IPS-NIHi7 (cell line): ENCODE results near the gene CLHC1.
"Not testable (repeated sequence)": the region's sequence is repeated elsewhere in the genome, so short reads cannot be mapped to it uniquely, and the experiment has no call there.

ENCODE experiments used
- DNase-seq: peaks from one replicate; pipeline ENCODE4 v3.0.0; 2012; ENCODE audit warnings: mixed read lengths; ENCODE audit errors: extremely low spot score

The CLHC1 gene

DNA sequence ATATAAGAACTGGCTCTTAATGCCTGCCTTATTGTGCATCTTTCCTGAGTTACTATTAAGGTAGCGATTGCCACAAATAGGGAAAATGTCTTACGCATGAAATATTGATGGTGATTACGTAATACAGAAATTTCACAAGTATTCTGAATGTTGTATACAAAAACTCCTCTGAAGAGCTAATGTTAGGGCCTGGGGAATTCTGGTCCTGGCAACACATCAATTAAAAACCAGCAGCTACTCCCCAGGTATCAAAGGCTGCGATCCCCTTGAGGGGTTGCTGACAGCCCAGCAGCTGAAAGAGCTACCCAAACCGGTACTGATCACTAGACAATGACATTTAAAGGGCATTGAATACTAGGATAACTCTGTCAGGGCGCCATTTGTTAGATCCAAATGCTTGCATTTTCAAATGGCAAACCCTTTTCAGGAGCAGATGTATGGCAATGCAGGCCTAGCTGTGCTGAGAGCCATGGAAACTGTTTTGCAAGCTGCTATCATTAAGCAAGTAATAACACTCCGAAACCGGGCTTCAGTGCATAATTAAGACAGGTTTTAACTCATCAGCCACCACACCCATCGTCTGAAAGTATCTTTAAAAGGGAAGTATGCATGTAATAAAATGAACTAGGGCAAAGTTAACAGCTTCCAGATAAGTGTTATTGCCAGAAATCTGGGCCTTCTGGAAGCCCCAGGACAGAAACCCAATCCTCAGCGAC is 78.4 kb downstream of the CLHC1 start:
- no peak for DNase-seq

- no peak for DNase-seq
Measured at GRCh38 chr2:55152475-55153412, 79.3 kb downstream of the CLHC1 start.

DNA sequence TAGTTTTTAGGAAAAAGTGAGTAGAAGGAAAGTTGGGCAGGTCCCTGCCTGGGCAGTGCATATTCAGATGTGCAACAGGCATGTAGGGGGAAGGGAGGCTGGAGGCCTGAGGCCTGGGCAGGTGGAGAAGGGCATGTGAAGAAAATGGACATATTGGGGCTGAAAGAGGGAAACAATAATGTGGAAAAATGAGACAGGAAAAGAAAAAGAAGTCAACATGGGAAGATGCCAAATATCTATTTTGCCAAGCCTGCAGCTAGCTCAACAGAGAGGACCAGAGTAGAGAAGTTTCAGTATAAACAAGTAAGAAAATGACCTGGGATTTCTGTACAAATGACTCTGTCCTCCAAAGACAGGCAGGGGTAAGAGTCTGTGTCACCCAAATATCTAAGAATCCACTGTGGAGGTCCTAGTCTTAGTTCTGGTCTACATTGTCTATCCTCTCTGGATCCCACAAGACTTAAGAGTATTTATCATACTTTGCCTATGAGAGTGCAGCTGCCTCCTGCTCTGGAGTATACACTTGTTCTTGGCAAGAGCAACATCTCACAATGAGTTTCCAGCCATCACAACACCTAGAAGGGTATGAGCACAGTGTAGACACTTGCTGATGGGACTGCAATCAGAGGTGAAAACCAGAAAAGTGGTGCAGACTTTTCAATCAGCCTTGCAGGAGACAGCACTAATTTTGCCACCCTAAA is 80.2 kb downstream of the CLHC1 start:
- DNase-seq, result no peak

DNA sequence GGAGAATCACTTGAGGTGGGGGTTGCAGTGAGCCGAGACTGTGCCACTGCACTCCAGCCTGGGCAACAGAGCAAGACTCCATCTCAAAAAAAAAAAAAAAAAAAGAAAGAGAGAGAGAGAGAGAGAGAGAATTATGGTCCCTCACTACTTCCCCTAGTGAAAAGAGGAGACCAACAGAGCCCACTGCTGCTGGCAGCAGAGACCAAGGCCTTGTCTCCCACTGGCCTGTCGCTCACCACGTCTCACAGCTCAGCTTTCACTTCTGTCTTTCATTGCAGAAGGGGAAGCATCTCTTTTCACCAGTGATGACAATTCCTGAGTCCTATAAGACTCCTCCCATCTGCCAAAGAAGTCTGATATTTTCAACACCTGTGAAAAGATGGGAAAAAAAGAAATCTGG is 81.3 kb downstream of the CLHC1 start:
- DNase-seq, result no peak

GRCh38 chr2:55148269-55148668 is 83.8 kb downstream of the CLHC1 start:
- no peak for DNase-seq

DNA sequence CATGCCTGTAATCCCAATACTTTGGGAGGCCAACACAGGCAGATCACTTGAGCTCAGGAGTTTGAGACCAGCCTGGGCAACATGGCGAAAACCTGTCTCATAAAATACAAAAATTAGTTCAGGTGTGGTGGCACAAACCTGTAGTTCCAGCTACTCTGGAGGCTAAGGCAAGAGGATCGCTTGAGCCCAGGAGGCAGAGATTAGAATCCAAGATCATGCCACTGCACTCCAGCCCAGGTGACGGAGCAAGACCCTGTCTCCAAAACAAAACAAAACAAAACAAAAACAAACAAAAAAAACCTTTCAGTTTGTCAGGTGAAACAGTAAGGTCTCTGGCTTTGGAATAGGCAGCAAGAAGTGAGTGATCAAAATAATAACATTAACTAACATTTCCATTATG is 84.6 kb downstream of the CLHC1 start:
- no peak for DNase-seq

GRCh38 chr2:55147041-55147440 is 85.1 kb downstream of the CLHC1 start:
- DNase-seq, result no peak

GRCh38 chr2:55146263-55146662 is 85.8 kb downstream of the CLHC1 start:
- DNase-seq, result no peak

- DNase-seq, result no peak
Measured at GRCh38 chr2:55144922-55145820, 86.9 kb downstream of the CLHC1 start.

DNA sequence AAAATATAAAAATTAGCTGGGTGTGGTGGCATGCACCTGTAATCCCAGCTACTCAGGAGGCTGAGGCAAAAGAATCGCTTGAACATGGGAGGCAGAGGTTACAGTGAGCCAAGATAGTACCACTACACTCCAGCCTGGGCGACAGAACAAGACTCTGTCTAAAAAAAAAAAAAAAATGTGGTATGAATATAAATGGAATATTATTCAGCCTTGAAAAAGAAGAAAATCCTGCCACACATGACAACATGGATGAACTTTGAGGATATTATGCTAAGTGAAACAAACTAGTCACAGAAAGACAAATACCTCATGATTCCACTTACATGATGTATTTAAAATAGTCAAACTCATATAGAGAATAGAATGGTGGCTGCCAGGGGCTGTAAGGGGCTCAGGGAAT is 88.4 kb downstream of the CLHC1 start:
- not testable (repeated sequence) for DNase-seq

GRCh38 chr2:55142518-55142917 is 89.6 kb downstream of the CLHC1 start:
- no peak for DNase-seq

DNA sequence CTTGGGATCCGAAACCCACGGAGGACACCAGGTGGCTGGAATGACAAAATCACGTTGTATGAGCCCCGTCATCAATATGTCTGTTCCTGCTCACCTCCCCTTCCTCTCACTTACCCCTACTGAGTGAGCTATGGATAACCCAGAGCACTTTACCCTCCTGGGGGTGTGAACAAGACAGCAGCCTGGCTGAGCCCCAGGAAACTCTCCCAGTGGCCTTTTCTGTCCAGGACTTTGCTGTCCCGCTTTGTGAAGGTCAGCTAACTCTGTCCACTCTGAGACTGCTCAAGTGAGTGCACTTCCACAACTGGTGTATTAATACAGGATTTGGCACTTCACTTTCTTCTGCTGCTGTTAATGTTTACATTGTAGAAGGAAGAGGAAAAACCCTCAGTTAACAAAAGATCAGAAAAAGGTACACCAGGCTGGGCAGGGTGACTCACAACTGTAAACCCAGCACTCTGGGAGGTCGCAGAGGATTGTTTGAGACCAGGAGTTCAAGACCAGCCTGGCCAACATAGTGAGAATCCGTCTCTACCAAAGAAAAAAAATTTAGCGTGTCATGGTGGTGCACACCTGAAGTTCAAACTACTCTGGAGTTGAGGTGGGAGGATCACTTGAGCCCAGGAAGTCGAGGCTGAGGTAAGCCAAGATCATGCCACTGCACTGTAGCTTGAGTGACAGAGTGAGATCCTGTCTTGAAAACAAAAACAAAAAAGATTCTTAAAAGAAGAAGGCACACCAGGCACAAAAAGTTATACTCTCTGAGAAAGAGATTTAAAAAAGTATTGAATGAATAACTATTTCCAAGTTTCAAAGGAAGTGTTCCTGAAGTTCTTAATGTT is 90.3 kb downstream of the CLHC1 start:
- DNase-seq, result no peak

DNA sequence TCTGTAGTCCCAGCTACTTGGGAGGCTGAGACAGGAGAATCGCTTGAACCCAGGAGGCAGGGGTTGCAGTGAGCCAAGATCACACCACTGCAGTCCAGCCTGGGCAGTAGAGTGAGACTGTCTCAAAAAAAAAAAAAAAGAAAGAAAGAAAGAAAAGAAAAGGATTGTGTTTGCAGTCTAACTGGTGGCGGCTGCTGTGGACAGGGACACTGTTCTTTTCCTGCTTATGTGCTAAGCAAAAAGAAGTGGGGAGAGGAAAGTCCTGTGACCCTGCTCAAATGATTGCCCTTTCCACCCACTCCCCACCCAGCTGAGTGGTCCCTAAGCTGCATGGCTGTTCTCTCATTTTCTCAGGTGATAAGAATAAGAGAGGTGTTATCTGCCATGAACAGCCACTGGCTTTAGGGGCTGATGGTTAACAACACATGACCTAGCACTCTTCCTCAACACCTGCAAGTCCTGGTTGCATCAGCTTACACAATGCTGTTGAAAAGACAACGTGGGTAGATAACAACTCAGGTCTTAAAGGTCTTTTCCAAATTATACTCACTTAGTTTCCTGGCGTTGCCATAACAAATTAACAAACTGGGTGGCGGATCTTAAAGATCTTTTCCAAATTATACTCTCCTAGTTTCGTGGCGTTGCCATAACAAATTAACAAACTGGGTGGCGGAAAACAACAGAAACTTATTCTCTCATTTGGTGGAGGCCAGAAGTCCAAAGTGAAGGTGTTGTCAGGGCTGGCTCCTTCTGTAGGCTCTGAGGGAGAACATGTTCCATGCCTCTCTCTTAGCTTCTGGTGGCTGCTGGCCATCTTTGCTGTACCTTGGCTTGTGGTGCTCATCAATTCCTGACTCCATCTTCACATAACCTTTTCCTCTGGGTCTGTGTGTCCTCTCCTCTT is 91.5 kb downstream of the CLHC1 start:
- DNase-seq, result no peak

DNA sequence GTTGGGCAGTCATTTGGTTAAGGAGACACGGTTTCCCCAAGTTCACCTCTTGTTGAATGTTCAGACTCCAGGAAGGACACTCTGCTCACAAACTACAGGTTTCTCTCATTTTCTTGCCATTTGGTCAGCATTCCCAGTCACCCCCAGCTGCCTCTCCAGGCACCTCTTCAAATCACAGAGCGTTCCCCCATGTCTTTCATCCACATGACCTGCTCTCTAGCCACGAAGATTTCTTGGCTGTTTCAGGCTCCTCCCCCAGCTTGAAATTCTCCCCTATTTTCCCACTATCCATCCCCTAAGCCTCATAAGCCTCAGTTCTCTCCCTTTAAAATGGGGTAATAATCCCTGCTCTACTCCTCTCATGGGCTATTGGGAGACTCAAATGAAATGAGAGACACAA is 92.8 kb downstream of the CLHC1 start:
- DNase-seq, result no peak

- DNase-seq, result no peak
Measured at GRCh38 chr2:55138882-55139229, 93.2 kb downstream of the CLHC1 start.

DNA sequence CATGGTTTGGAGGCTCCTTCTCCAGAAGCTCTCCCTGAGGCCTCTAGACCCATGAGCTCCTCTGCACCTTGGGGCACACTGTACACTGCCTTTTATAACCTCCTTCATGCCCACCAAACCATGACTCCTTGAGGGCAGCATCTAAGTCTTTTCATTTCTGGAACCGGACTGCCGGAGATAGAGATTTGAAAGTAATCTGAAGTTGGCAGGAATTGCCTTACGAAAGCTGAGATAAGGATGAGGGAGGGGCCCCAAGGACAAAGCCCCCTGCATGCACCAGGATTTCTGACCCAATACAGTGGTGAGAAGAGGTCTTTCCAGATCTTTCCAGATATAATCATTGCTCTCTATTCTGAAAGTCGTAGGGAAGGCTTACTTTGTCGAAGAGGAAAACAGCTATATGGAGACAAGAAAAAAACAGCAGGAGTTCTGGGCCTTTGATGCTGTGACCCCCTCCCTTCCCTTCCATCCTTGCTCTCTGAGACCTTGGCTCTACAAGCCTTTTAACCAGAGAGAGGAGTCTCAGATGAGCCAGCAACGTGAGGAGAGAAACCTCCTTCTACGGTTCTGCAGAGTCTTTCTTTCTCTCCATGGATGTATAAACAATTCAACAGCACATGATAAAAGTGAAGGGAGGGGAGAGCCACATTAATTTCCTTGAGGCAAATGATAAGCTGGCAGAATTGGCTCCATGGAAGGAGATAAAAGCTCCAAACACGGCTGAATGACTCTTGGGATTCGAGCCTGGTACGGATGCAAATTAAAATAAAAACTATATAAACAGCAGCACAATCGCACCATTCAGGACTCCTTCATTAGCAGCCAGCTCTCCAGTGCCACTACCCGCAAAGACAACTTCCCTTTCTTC is 93.8 kb downstream of the CLHC1 start:
- DNase-seq, result peak; percentile 15

GRCh38 chr2:55137024-55137958 is 94.8 kb downstream of the CLHC1 start:
- DNase-seq, result no peak
